HepG2 (cell line): ENCODE measurements around the gene UCN. TPM values are rescaled to one million over a fixed set of nuclear protein-coding genes. Genes with fewer than 3 reads are reported as not detected.
A peak's percentile ranks its signal among the peaks of the same experiment; 100 is the strongest.

ENCODE experiments used
- GPN1 ChIP-seq: sonication (generic); formaldehyde crosslinking; IDR thresholded peaks from 2 replicates; pipeline ENCODE4 v1.5.1; 2020; ENCODE audit warnings: missing genetic modification reagents, borderline replicate concordance
- HMGXB3 ChIP-seq: sonication (generic); formaldehyde crosslinking; IDR thresholded peaks from 2 replicates; pipeline ENCODE4 v1.4.0; 2020; ENCODE audit warnings: missing genetic modification reagents, borderline replicate concordance
- HNRNPL ChIP-seq: fragments of 200-400 bp; formaldehyde crosslinking; IDR thresholded peaks from 2 replicates; pipeline ENCODE4 v1.6.1; 2017; ENCODE audit warnings: mild to moderate bottlenecking, low read depth, low read length
- IKZF5 ChIP-seq: IDR thresholded peaks from 2 replicates; pipeline ENCODE4 v1.6.1; 2018; ENCODE audit warnings: missing genetic modification reagents, mild to moderate bottlenecking, missing compliant biosample characterization
- JUNB ChIP-seq: sonication (generic); formaldehyde crosslinking; IDR thresholded peaks from 2 replicates; pipeline ENCODE4 v1.8.0; 2022; ENCODE audit warnings: missing genetic modification reagents, mild to moderate bottlenecking, borderline replicate concordance
- KLF12 ChIP-seq: sonication (generic); formaldehyde crosslinking; IDR thresholded peaks from 2 replicates; pipeline ENCODE4 v1.4.0; 2020; ENCODE audit warnings: missing genetic modification reagents, borderline replicate concordance
- NFYB ChIP-seq: sonication (generic); formaldehyde crosslinking; IDR thresholded peaks from 2 replicates; pipeline ENCODE4 v1.4.0; 2020; ENCODE audit warnings: missing genetic modification reagents
- PCBP2 ChIP-seq: fragments of 200-400 bp; formaldehyde crosslinking; optimal IDR thresholded peaks from 2 replicates; pipeline ENCODE3; 2018; ENCODE audit warnings: low read length, low read depth; ENCODE audit not compliant: poor library complexity, severe bottlenecking
- SIX4 ChIP-seq: sonication (generic); formaldehyde crosslinking; IDR thresholded peaks from 2 replicates; pipeline ENCODE4 v1.4.0; 2020; ENCODE audit warnings: missing genetic modification reagents
- SOX6 ChIP-seq, 2 experiments: fragments of 450-650 bp in 1 of 2; sonication (generic) in 1 of 2; formaldehyde crosslinking in 1 of 2; IDR thresholded peaks; 2 replicates each; pipeline versions ENCODE4 v1.4.0 to v1.6.1; 2017 to 2020; ENCODE audit warnings: antibody characterized with exemption in 1 of 2, mild to moderate bottlenecking in 1 of 2, missing genetic modification reagents in 1 of 2
- THRA ChIP-seq: sonication (generic); formaldehyde crosslinking; IDR thresholded peaks from 2 replicates; pipeline ENCODE4 v1.4.0; 2020; ENCODE audit warnings: missing genetic modification reagents, borderline replicate concordance
- TRIM24 ChIP-seq: sonication (generic); formaldehyde crosslinking; IDR thresholded peaks from 2 replicates; pipeline ENCODE4 v1.8.0; 2022; ENCODE audit warnings: mild to moderate bottlenecking, missing genetic modification reagents
- ZBTB14 ChIP-seq: sonication (generic); formaldehyde crosslinking; IDR thresholded peaks from 2 replicates; pipeline ENCODE4 v1.4.0; 2020; ENCODE audit warnings: missing genetic modification reagents
- ZFP82 ChIP-seq: sonication (generic); formaldehyde crosslinking; IDR thresholded peaks from 2 replicates; pipeline ENCODE4 v1.5.1; 2020; ENCODE audit warnings: mild to moderate bottlenecking, missing genetic modification reagents, borderline replicate concordance
- ZMYM2 ChIP-seq: sonication (generic); formaldehyde crosslinking; IDR thresholded peaks from 2 replicates; pipeline ENCODE4 v1.8.0; 2022; ENCODE audit warnings: mild to moderate bottlenecking, missing genetic modification reagents
- ZNF546 ChIP-seq: sonication (generic); formaldehyde crosslinking; conservative IDR thresholded peaks from 2 replicates; pipeline ENCODE4 v1.8.1; 2023; ENCODE audit warnings: mild to moderate bottlenecking, missing genetic modification reagents
- ZNF660 ChIP-seq: sonication (generic); formaldehyde crosslinking; IDR thresholded peaks from 2 replicates; pipeline ENCODE4 v1.5.1; 2020; ENCODE audit warnings: mild to moderate bottlenecking, low read depth, missing genetic modification reagents, borderline replicate concordance
- ZNF839 ChIP-seq: sonication (generic); formaldehyde crosslinking; IDR thresholded peaks from 2 replicates; pipeline ENCODE4 v1.4.0; 2020; ENCODE audit warnings: missing genetic modification reagents, mild to moderate bottlenecking, borderline replicate concordance
- ZNF878 ChIP-seq: sonication (generic); formaldehyde crosslinking; IDR thresholded peaks from 2 replicates; pipeline ENCODE4 v1.8.1; 2023; ENCODE audit warnings: mild to moderate bottlenecking, missing genetic modification reagents, moderate library complexity
- ZSCAN9 ChIP-seq: IDR thresholded peaks from 2 replicates; pipeline ENCODE4 v1.6.1; 2016; ENCODE audit warnings: borderline replicate concordance
- polyA plus RNA-seq, 8 experiments: library from polyadenylated mRNA; depleted of rRNA in 3 of 8; stranded (reverse) in 7 of 8; unstranded in 1 of 8; fragments of >200 nt; fragmentation: Illumina TruSeq in 4 of 8; extraction: Trizol in 4 of 8; gene quantifications; 2 replicates each; pipeline versions ENCODE4 v1.2.1 to v1.2.3, GENCODE V29; 2011 to 2016; ENCODE audit warnings: low read depth in 4 of 8, missing spikeins in 1 of 8, mixed read lengths in 1 of 8; ENCODE audit not compliant: insufficient read depth in 1 of 8
- total RNA-seq, 5 experiments: library from RNA; depleted of rRNA; stranded (reverse); fragments of >200 nt; fragmentation: Illumina TruSeq; extraction: Trizol; gene quantifications; 2 replicates each; pipeline ENCODE4 v1.2.3, GENCODE V29; 2016; ENCODE audit warnings: low read depth in 1 of 5

UCN gene
- total and polyA plus RNA-seq, 2 of the 13 experiments (the other 11 are each of a cell fraction or from before 2014, with no cell fraction given): 1.2 to 2.3 TPM

- TF ChIP-seq ZNF546 (peak; percentile 78; the same call in 1 of the 2 replicates), ZNF839 (0 out of 2 replicates have a peak, but pooled peaks have one; percentile 83), ZFP82 (CRISPR knock-in tag) (0 out of 2 replicates have a peak, but pooled peaks have one; percentile 55), ZNF878 (CRISPR knock-in tag) (peak; percentile 66; the same call in 1 of the 2 replicates), SIX4 (CRISPR knock-in tag) (peak; percentile 30), JUNB (CRISPR knock-in tag) (no peak), ZMYM2 (CRISPR knock-in tag) (no peak), HNRNPL (peak; percentile 63), IKZF5 (CRISPR knock-in tag) (peak; percentile 43; the same call in 1 of the 2 replicates), NFYB (peak; percentile 67), TRIM24 (CRISPR knock-in tag) (no peak), PCBP2 (no peak), THRA (peak; percentile 53; the same call in 1 of the 2 replicates), KLF12 (CRISPR knock-in tag) (0 out of 2 replicates have a peak, but pooled peaks have one; percentile 59), GPN1 (CRISPR knock-in tag) (no peak), ZSCAN9 (CRISPR knock-in tag) (peak; percentile 93; the same call in 1 of the 2 replicates), ZNF660 (no peak), HMGXB3 (CRISPR knock-in tag) (peak; percentile 85; the same call in 1 of the 2 replicates), ZBTB14 (CRISPR knock-in tag) (peak; percentile 70; the same call in 1 of the 2 replicates), SOX6 (IDR thresholded peaks at IDR 0.05) (no peak), SOX6 (CRISPR knock-in tag; IDR thresholded peaks at IDR 0.05) (peak; percentile 41; the same call in 1 of the 2 replicates)
Observed at GRCh38 chr2:27356382-27357181, 48.3 kb upstream of the UCN start, which contains the start of gene GTF3C2 (continued).
